Measurements from ENCODE around the gene ALG3. TPM values are rescaled to one million over a fixed set of nuclear protein-coding genes. Genes with fewer than 3 reads are reported as not detected.

Gene ALG3
- total and polyA plus RNA-seq, 2 experiments from 2014 or later = 40.2 to 52.4 TPM

DNA sequence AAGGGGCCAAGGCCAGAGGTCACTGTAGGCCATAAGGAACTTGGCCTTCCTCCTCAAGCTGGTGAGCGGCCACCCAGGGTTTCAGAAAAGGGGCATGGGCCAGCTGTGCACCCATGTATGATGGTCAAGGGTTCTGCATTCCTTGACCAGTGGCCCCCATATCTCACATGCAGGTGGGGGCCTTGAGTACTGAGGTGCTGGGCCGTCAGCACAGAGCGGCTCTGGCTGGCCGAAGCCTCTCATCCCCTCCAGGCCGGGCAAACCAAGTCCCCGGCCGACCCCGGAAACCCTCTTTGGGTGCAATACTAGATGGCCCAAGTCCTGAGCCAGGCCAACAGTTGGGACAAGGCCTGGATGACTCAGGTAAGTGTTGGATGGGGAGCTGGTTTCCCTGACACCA, 9.5 kb downstream of the ALG3 start:
- H3K27me3 ChIP-seq = peaks cover 46% of the 10 kb centered on the region
- TF ChIP-seq, protein P1, sequence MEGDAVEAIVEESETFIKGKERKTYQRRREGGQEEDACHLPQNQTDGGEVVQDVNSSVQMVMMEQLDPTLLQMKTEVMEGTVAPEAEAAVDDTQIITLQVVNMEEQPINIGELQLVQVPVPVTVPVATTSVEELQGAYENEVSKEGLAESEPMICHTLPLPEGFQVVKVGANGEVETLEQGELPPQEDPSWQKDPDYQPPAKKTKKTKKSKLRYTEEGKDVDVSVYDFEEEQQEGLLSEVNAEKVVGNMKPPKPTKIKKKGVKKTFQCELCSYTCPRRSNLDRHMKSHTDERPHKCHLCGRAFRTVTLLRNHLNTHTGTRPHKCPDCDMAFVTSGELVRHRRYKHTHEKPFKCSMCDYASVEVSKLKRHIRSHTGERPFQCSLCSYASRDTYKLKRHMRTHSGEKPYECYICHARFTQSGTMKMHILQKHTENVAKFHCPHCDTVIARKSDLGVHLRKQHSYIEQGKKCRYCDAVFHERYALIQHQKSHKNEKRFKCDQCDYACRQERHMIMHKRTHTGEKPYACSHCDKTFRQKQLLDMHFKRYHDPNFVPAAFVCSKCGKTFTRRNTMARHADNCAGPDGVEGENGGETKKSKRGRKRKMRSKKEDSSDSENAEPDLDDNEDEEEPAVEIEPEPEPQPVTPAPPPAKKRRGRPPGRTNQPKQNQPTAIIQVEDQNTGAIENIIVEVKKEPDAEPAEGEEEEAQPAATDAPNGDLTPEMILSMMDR (IDR thresholded peaks at IDR 0.05; ENCODE audit: low read depth, low read length) = no peak
- no peaks in the 10 kb centered on the region for H3K4me1 ChIP-seq (ENCODE audit: low read depth)
- H3K27ac ChIP-seq = no peak overlapping the region
- no peak for DNase-seq (ENCODE audit: low read depth in 1 of 2, low spot score in 1 of 2)
- peaks cover 5% of the 10 kb centered on the region for H3K36me3 ChIP-seq
- H3K4me3 ChIP-seq = no peak overlapping the region
- no peaks in the 10 kb centered on the region for H3K9me3 ChIP-seq (ENCODE audit: low read depth)

DNA sequence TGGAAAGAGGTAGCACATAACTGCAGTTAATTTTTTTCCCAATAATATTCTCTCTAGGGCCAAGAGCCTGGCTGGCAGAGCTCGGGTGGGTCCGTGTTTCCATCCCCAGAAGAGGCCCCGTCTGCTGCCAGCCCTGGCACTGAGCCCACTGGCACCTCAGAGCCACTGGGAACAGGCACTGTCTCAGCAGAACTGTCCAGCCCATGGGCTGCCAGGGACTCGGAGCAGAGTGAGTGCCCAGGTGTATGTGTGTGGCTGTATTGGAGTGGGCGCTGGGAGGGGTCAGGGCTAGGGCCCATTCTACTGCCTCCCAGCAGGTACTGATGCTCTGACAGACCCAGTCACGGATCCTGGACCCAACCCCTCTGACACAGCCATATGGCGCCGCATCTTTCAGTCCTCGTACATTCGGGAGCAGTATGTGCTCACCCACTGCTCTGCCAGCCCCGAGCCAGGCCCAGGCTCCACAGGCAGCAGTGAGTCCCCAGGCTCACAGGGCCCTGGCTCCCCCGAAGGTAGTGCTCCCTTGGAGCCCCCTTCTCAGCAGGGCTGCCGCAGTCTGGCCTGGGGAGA, 10.4 kb downstream of the ALG3 start:
- TF ChIP-seq, protein P1 (IDR thresholded peaks at IDR 0.05; ENCODE audit: low read depth, low read length) = no peak
- Histone ChIP-seq H3K4me3 (no peak overlapping the region), H3K27ac (no peak overlapping the region), H3K9me3 (ENCODE audit: low read depth) (no peaks in the 10 kb centered on the region), H3K36me3 (peaks cover 4% of the 10 kb centered on the region), H3K27me3 (peaks cover 55% of the 10 kb centered on the region), H3K4me1 (ENCODE audit: low read depth) (no peaks in the 10 kb centered on the region)
- no peak for DNase-seq (ENCODE audit: low read depth in 1 of 2, low spot score in 1 of 2)

DNA sequence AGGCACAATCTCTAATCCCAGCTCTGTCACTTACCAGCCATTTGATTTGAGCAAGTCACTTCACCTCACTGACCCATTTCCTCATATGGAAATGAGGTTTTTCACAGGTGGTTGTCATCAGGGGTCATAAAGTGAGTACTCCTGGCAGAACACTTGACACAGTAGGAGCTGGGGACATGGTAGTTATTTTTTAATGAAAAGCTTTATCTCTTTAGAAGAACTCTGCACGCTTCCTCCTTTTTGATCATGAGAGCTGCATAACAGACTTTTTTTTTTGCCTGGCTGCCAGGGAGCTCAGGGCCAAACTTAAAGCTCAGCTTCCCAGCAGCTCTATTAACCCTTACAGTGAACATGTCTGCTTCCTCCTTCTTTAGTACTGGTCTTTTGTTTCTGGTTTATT, 11.0 kb downstream of the ALG3 start:
- DNase-seq (ENCODE audit: low read depth in 1 of 2, low spot score in 1 of 2) = no peak
- TF ChIP-seq, protein P1 (IDR thresholded peaks at IDR 0.05; ENCODE audit: low read depth, low read length) = no peak
- H3K36me3 ChIP-seq = no peaks in the 10 kb centered on the region
- no peaks in the 10 kb centered on the region for H3K4me1 ChIP-seq (ENCODE audit: low read depth)
- no peaks in the 10 kb centered on the region for H3K9me3 ChIP-seq (ENCODE audit: low read depth)
- no peak overlapping the region for H3K4me3 ChIP-seq
- no peak overlapping the region for H3K27ac ChIP-seq
- H3K27me3 ChIP-seq = peaks cover 60% of the 10 kb centered on the region

DNA sequence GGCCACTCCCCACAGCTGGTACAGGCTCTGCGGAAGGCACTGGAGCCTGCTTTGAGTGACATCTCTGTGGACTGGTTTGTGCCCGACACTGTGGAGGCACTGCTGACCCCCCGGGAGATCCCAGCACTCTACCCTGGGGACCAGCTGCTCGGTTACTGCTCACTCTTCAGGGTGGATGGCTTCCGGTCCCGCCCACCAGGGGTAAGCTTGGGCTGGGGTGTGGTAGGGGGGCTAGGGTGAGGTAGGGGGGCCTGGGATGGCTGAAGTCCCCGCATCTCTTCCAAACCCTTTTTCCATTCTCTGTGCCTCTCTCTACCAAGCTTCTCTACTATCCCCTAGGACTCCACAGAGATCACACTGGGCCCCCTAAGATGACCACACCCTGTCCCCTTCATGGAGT, 11.6 kb downstream of the ALG3 start:
- peaks cover 65% of the 10 kb centered on the region for H3K27me3 ChIP-seq
- no peak for DNase-seq (ENCODE audit: low read depth in 1 of 2, low spot score in 1 of 2)
- H3K27ac ChIP-seq = no peak overlapping the region
- no peak overlapping the region for H3K4me3 ChIP-seq
- H3K4me1 ChIP-seq (ENCODE audit: low read depth) = no peaks in the 10 kb centered on the region
- no peaks in the 10 kb centered on the region for H3K9me3 ChIP-seq (ENCODE audit: low read depth)
- no peaks in the 10 kb centered on the region for H3K36me3 ChIP-seq
- TF ChIP-seq, protein P1 (IDR thresholded peaks at IDR 0.05; ENCODE audit: low read depth, low read length) = no peak

DNA sequence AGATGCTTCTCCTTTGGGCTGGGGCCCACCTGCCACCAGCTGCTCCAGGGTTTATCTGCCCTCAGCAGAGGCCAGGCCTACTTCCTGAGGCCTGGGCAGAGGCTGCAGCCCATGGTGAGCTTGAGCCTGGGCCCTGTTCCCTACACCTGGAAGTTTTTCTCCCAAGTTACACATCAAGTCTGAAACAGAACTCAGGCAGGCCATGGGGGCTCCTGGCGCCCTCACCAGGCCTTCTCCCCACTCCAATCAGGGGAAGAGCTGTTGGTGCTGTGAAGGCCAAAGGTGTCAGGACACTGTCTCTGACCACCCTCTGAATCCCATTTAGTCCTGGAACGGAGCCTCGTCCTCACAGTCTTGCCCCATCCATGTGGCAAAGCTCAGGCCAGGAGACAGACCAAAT, 12.1 kb downstream of the ALG3 start:
- no peaks in the 10 kb centered on the region for H3K9me3 ChIP-seq (ENCODE audit: low read depth)
- H3K4me3 ChIP-seq = no peak overlapping the region
- H3K27me3 ChIP-seq = peaks cover 65% of the 10 kb centered on the region
- H3K27ac ChIP-seq = no peak overlapping the region
- DNase-seq (ENCODE audit: low read depth in 1 of 2, low spot score in 1 of 2) = no peak
- H3K4me1 ChIP-seq (ENCODE audit: low read depth) = no peaks in the 10 kb centered on the region
- no peaks in the 10 kb centered on the region for H3K36me3 ChIP-seq
- TF ChIP-seq, protein P1 (IDR thresholded peaks at IDR 0.05; ENCODE audit: low read depth, low read length) = no peak

All from cardiac muscle cell (in vitro differentiated cells and primary cell).